ENCODE data around the gene CPVL. TPM values are rescaled to one million over a fixed set of nuclear protein-coding genes. Genes with fewer than 3 reads are reported as not detected.
A peak's percentile ranks its signal among the peaks of the same experiment; 100 is the strongest.
"Not testable (repeated sequence)": the region's sequence is repeated elsewhere in the genome, so short reads cannot be mapped to it uniquely, and the experiment has no call there.

Gene CPVL
- total RNA-seq, 1 donor from 2014 or later, result 23.2 TPM

- no peak for DNase-seq (ENCODE audit: low read depth)
Measured at GRCh38 chr7:29119538-29119937, 26.8 kb downstream of the CPVL start.

- peak; percentile 80 for DNase-seq (ENCODE audit: low read depth)
Measured at GRCh38 chr7:29116361-29117200, 29.8 kb downstream of the CPVL start.

GRCh38 chr7:29115753-29116152, 30.6 kb downstream of the CPVL start:
- DNase-seq (ENCODE audit: low read depth), result peak; percentile 65

GRCh38 chr7:29115130-29115687, 31.1 kb downstream of the CPVL start:
- DNase-seq (ENCODE audit: low read depth), result peak; percentile 69

- DNase-seq (ENCODE audit: low read depth), result peak; percentile 40
Measured at GRCh38 chr7:29114266-29114665, 32.1 kb downstream of the CPVL start.

GRCh38 chr7:29113384-29114102, 32.8 kb downstream of the CPVL start:
- DNase-seq (ENCODE audit: low read depth), result peak; percentile 89

GRCh38 chr7:29112721-29113120, 33.6 kb downstream of the CPVL start:
- DNase-seq (ENCODE audit: low read depth), result no peak

GRCh38 chr7:29109899-29110298, 36.4 kb downstream of the CPVL start:
- peak; percentile 98 for DNase-seq (ENCODE audit: low read depth)

- DNase-seq (ENCODE audit: low read depth), result no peak
Measured at GRCh38 chr7:29109358-29109757, 37.0 kb downstream of the CPVL start.

- DNase-seq (ENCODE audit: low read depth), result no peak
Measured at GRCh38 chr7:29107056-29107455, 39.3 kb downstream of the CPVL start.

GRCh38 chr7:29106669-29106988, 39.7 kb downstream of the CPVL start:
- no peak for DNase-seq (ENCODE audit: low read depth)

GRCh38 chr7:29105752-29106668, 40.3 kb downstream of the CPVL start:
- DNase-seq (ENCODE audit: low read depth), result peak; percentile 74

- peak; percentile 58 for DNase-seq (ENCODE audit: low read depth)
Measured at GRCh38 chr7:29105191-29105590, 41.1 kb downstream of the CPVL start.

- DNase-seq (ENCODE audit: low read depth), result peak; percentile 55
Measured at GRCh38 chr7:29102558-29103151, 43.7 kb downstream of the CPVL start.

- no peak for DNase-seq (ENCODE audit: low read depth)
Measured at GRCh38 chr7:29100924-29101323, 45.4 kb downstream of the CPVL start.

- peak; percentile 66 for DNase-seq (ENCODE audit: low read depth)
Measured at GRCh38 chr7:29099896-29100847, 46.2 kb downstream of the CPVL start.

GRCh38 chr7:29096446-29096730, 49.9 kb downstream of the CPVL start:
- DNase-seq (ENCODE audit: low read depth), result no peak

- DNase-seq (ENCODE audit: low read depth), result no peak
Measured at GRCh38 chr7:29095631-29096445, 50.5 kb downstream of the CPVL start.

- not testable (repeated sequence) for DNase-seq (ENCODE audit: low read depth)
Measured at GRCh38 chr7:29093091-29093490, 53.2 kb downstream of the CPVL start.

- peak; percentile 74 for DNase-seq (ENCODE audit: low read depth)
Measured at GRCh38 chr7:29091715-29092114, 54.6 kb downstream of the CPVL start.
